Posterior cingulate gyrus (tissue), 11 donors: ENCODE data around the gene CPPED1.

ENCODE experiments used
- DNase-seq, 10 donors: peaks; one replicate each; pipeline versions ENCODE4 v3.0.0 to v3.0.0-alpha.2; 2020 to 2021; ENCODE audit warnings: mixed read lengths in 3 of 10
- intact Hi-C: fragments of 100-400 bp; cut with DNase I; formaldehyde crosslinking; loops from one replicate; pipeline ENCODE4 v1.15.1; 2023

The CPPED1 gene

DNA sequence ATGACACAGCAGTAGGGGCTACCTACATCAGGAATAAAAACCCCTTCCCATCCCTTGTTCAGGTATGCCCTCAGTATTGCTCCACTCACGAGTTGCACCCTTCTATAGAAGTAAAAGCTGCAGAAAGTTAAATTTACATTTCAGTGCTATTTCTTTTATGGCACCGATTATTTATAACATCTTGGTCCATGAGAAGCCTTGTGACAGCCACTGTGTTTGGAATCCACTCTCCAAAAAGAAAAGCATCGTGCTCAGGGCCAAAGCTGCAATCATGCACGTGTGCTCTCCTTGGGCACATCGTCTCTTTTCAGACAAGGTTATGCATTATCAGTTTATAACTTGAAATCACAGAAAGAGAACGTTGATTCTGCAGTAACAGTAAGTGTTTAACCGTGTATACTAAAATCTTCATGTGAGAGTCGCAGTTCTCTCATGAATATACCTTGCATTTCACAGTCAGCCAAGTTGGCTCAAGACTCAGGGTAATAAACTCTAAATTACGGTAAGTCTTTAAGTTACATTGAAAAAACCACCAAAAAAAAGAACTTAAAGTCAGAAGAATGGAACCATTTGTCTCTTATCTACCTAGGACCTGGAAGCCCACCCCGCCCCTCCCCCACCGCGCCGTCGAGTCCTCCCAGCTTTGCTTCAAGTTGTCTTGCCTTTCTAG, 189.6 kb downstream of the CPPED1 start:
- intact Hi-C loops = no loop called here
- DNase-seq = no peak

DNA sequence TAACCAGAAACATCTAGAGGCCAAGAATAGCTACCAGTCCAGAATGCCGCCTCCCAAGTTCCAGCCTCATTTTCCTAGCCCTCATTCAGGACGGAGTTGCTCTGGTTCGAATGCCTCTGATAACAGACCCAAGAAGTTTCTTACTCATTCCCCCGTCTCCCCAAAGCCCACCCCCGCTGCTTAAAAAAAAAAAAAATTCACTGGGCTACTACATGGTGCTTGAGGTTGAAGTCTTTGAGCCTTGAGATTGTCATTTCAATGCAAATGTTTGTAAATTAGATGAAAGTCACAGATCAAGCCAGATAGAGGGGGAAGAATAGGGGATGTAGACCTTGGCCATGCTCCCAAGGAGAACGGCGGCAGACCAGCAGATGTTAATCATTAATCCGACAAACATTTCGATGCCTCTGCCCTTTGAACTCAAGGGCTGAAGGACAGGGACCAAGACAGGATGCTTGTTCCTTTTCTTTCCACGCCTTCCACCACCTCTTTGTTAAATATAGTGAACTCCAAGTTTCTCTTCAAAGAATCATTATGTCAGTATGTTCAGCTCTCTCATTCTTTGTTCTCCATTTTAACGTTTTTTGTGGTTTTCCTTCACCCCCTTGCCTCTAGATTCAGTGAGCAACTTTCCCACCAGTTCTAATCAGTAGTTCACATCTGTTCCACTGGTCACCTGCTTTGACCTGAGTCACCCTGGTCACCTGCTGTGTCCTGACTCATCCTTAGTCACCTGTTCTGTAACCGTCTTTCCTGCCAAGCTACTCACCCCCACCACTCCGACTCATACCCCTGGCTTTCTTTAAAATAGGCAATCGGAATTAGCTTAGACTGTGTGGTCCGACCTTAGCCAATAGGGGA, 190.3 kb downstream of the CPPED1 start:
- no peak for DNase-seq

DNA sequence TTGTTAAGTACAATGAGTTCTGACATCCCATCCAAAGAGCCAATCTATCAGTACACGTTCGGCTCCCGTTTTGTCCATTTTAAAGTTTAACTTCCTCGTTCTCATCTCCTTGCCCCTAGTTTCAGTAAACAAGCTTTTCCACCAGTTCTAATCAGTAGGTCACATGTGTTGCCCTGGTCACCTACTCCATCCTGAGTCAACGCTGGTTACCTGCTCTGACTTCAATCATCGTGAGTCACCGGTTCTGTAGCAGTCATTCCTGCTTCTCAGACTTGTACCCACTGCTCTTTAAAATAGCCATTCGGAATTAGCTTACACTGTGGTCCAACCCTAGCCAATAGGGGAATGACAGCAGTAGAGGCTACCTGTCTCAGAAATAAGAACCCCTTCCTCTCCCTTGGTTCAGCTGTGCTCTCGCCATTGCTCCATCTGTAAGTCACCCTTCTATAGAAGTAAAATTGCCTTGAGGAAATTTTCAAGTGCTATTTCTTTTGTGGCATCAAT, 191.0 kb downstream of the CPPED1 start:
- no peak for DNase-seq
- intact Hi-C loops = no loop called here

More for the DNA sequence above, 190.3 kb downstream of the CPPED1 start:
- intact Hi-C loops = no loop called here

DNA sequence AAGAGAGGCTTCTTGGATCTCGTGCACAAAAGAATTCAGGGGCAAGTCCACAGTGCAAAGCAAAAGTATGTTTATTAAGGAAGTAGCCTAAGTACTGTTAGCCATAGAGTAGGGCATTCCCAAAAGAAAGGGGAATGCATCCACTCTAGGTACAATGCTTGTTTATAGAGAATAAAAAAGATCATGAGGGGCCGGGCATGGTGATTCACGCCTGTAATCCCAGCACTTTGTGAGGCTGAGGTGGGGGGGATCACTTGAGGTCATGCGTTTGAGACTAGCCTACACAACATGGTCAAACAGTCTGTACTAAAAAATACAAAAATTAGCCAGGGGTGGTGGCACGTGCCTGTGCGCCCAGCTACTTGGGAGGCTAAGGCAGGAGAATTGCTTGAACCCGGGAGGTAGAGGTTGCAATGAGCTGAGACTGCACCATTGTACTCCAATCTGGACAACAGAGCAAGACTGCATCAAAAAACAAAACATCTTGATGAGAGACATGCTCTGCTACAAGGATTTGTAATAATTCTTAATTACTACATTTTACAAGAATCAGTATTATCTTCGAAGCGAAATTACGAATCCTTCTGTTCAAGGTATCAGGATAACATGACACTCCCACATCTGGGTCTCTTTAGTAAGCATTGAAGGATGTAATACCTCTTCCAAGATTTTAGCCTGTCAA, 191.6 kb downstream of the CPPED1 start:
- peak in 1 of 10 donors; percentile 40 for DNase-seq
- intact Hi-C loops = no loop called here

GRCh38 chr16:12611006-12611477, 192.6 kb downstream of the CPPED1 start:
- DNase-seq = no peak
- intact Hi-C loops = no loop called here

DNA sequence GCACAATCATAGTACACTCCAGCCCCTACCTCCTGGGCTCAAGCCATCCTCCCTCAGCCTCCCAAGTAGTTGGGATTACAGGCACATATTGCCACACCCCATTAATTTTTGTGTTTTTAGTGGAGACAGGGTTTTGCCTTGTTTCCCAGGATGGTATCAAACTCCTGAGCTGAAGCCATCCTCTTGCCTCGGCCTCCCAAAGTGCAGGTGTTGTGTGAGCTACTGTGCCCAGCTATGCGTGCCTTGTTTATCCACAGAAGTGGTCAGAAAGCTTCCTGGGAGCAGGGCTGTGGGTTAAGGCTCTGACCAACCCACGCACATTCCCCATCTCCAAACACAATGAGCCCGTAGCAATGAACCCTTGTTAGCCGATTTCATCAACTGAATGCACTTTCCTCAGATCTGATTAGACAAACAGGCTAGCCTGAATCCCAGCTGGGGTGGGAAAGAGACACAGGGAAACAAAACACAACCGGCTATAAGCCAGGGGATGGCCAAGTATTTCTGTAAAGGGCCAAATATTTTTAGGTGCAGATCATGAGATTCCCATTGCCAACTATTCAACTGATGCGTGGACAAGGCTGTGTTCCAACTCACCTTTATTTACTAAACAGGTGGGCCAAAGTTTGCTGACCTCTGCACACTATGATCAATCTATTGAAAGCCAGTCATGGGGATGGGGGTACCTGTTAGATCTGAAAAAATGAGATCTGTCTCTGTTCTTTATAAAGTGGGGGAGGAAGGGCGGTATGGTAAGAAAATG, 193.6 kb downstream of the CPPED1 start:
- peak in 1 of 10 donors; percentile 35 for DNase-seq
- intact Hi-C loops = no loop called here
